ENCODE results near the gene NOXRED1.
A peak's percentile ranks its signal among the peaks of the same experiment; 100 is the strongest.

Gene NOXRED1

DNA sequence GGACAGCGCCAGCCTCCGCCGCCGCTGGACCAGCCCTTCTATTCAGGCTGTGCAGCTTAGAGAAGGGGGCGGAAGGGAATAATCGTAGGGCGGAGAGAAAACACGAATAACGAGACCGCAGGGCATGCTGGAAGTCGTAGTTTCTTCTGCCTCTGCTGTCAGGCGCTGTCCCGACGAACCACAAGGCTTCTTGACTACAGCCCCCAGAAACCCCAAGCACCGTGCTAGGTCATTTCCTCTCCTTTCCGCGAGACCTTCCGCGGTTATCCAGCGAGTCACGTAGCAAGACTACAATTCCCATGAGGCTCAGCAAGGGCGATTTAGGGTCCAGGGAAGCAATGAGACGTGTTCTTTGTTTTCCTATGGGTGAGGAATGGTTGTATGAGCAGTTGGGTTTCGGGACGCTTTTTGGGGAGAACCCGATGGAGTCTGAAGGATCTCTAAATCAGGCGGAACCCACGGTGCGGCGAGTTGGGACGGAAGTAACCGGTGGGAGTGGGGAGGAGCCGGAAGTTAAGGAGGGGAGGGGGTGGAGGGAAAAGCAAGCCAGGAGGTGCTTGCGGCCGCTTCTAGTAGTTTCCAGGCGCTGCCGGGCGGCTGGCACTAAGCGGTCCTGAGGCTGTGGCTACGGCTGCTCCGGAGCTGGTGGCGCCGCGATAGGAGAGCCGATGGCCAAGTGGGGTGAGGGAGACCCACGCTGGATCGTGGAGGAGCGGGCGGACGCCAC lies 34.4 kb upstream of the NOXRED1 start, which contains the start of the genes AHSA1 and VIPAS39:
TSS of gene AHSA1 (plus strand) at position 572 of the 727 bp plus-strand sequence. CDS start at position 669, 97 bp downstream.
TSS of gene VIPAS39 (minus strand) at position 80 of the 727 bp plus-strand sequence. CDS start 3,499 bp downstream, outside the sequence.
- TF ChIP-seq TSHZ2 (CRISPR knock-in tag; IDR thresholded peaks at IDR 0.05), result peak; percentile 85; the same call in 1 of the 2 replicates
- TF ChIP-seq ZNF565 (CRISPR knock-in tag; conservative IDR thresholded peaks at IDR 0.05; ENCODE audit: low read depth), result no peak
- ATAC-seq, result peak; percentile 96

DNA sequence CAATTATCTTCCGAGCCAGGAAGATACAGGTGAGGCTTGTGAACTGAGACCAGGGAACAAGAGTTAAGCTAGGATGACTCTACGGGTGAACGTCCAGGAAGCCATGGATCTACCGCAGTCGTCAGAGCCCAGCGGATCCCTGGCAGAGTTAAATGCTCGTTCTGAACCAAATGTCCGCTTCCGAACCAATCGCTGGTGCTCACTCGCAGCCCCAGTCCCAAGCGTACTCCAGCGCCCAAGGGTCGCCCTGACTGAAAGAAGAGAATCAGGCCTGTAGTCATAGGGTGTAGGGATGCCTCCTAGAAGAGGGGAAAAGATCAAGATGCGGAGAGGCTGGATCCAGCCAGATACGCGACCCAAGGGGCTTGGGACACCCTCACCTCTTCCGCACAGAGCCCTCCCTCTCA lies 33.8 kb upstream of the NOXRED1 start:
- TF ChIP-seq RARB (CRISPR knock-in tag; IDR thresholded peaks at IDR 0.05) (no peak), ZNF8 (CRISPR knock-in tag; IDR thresholded peaks at IDR 0.05) (no peak), PATZ1 (CRISPR knock-in tag; IDR thresholded peaks at IDR 0.05; ENCODE audit: borderline replicate concordance) (no peak), TCF4 (CRISPR knock-in tag; IDR thresholded peaks at IDR 0.05; ENCODE audit: borderline replicate concordance) (no peak), OSR1 (CRISPR knock-in tag; IDR thresholded peaks at IDR 0.05) (no peak), POU6F1 (CRISPR knock-in tag; IDR thresholded peaks at IDR 0.05; ENCODE audit: borderline replicate concordance, low read depth) (no peak), ESRRG (CRISPR knock-in tag; IDR thresholded peaks at IDR 0.05) (no peak)
- TF ChIP-seq, protein P1, sequence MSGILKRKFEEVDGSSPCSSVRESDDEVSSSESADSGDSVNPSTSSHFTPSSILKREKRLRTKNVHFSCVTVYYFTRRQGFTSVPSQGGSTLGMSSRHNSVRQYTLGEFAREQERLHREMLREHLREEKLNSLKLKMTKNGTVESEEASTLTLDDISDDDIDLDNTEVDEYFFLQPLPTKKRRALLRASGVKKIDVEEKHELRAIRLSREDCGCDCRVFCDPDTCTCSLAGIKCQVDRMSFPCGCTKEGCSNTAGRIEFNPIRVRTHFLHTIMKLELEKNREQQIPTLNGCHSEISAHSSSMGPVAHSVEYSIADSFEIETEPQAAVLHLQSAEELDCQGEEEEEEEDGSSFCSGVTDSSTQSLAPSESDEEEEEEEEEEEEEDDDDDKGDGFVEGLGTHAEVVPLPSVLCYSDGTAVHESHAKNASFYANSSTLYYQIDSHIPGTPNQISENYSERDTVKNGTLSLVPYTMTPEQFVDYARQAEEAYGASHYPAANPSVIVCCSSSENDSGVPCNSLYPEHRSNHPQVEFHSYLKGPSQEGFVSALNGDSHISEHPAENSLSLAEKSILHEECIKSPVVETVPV (CRISPR knock-in tag; IDR thresholded peaks at IDR 0.05), result no peak
- ATAC-seq, result peak; percentile 46

DNA sequence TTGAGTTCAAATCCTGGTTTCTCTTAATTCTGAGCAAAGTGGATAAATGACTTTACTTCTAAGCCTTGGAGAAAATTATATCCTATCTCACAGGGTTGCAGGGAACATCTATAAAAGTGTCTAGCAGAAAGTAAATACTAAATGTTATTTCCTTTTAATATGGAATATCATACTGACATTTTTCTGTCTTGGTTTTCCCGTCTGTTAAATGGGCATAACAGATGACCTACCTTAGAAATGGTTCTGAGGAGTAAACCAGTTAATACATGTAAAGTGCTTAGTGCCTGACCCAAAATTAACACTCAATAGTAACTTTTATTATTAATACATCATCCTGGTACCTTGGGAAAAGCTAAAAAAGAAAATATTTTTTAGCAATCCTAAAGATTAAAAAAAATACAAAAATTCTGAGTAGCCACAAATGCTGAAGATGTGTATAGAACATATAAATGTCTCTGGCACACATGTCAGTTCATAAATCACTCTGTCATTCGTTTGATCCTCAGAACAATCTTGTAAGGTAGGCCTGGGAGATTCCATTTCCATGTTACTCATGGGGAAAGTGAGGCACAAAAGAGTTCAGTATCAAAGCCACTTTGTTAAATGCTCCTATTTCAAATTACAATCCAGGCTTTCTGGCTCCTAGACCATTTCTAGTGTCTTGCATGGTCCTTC lies 32.8 kb upstream of the NOXRED1 start:
- no peak for ATAC-seq
- TF ChIP-seq TSHZ2 (CRISPR knock-in tag; IDR thresholded peaks at IDR 0.05) (no peak), ZNF8 (CRISPR knock-in tag; IDR thresholded peaks at IDR 0.05) (no peak), ZFP3 (CRISPR knock-in tag; IDR thresholded peaks at IDR 0.05) (no peak), ARNTL (CRISPR knock-in tag; IDR thresholded peaks at IDR 0.05; ENCODE audit: borderline replicate concordance, low read depth) (no peak), CSDC2 (CRISPR knock-in tag; IDR thresholded peaks at IDR 0.05) (no peak), OSR1 (CRISPR knock-in tag; IDR thresholded peaks at IDR 0.05) (no peak), POU6F1 (CRISPR knock-in tag; IDR thresholded peaks at IDR 0.05; ENCODE audit: borderline replicate concordance, low read depth) (no peak), SNAI2 (CRISPR knock-in tag; IDR thresholded peaks at IDR 0.05) (no peak), PATZ1 (CRISPR knock-in tag; IDR thresholded peaks at IDR 0.05; ENCODE audit: borderline replicate concordance) (no peak), PPARA (CRISPR knock-in tag; IDR thresholded peaks at IDR 0.05; ENCODE audit: borderline replicate concordance) (no peak), RARB (CRISPR knock-in tag; IDR thresholded peaks at IDR 0.05) (no peak), BACH2 (CRISPR knock-in tag; IDR thresholded peaks at IDR 0.05; ENCODE audit: borderline replicate concordance) (no peak), ESRRG (CRISPR knock-in tag; IDR thresholded peaks at IDR 0.05) (no peak)
- TF ChIP-seq, protein P2, sequence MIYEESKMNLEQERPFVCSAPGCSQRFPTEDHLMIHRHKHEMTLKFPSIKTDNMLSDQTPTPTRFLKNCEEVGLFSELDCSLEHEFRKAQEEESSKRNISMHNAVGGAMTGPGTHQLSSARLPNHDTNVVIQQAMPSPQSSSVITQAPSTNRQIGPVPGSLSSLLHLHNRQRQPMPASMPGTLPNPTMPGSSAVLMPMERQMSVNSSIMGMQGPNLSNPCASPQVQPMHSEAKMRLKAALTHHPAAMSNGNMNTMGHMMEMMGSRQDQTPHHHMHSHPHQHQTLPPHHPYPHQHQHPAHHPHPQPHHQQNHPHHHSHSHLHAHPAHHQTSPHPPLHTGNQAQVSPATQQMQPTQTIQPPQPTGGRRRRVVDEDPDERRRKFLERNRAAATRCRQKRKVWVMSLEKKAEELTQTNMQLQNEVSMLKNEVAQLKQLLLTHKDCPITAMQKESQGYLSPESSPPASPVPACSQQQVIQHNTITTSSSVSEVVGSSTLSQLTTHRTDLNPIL (CRISPR knock-in tag; IDR thresholded peaks at IDR 0.05; ENCODE audit: low read depth), result no peak

All from SK-N-SH treated with all-trans-retinoic acid at 6 μM for 48 hours (cell line).